B cell (primary cell): ENCODE data around the gene LTO1. TPM values are rescaled to one million over a fixed set of nuclear protein-coding genes. Genes with fewer than 3 reads are reported as not detected.

Experiments
- ATAC-seq: fragments of 200-7000 bp; cut with Tn5 transposase; one replicate; pipeline ENCODE4 v1.10.0; 2021; ENCODE audit warnings: low read depth, mild to moderate bottlenecking, moderate number of reproducible peaks, moderate library complexity
- CTCF ChIA-PET: fragments of 350-600 bp; sonication (Branson Sonifier 250); formaldehyde crosslinking; loops from one replicate; lab custom pipeline; 2021; ENCODE audit warnings: antibody characterized with exemption, inconsistent platforms; lab: Charles Lee
- POLR2A ChIA-PET: fragments of 350-600 bp; sonication (Branson Sonifier 250); formaldehyde crosslinking; loops from one replicate; lab custom pipeline; 2021; ENCODE audit warnings: antibody characterized with exemption; lab: Charles Lee
- DNase-seq: peaks from one replicate; pipeline ENCODE4 v3.0.0; 2013
- H2AFZ ChIP-seq: 2 replicates; pipeline ENCODE4 v1.6.1; 2012; ENCODE audit warnings: mild to moderate bottlenecking, low read depth, low read length; ENCODE audit not compliant: insufficient read depth, poor library complexity, severe bottlenecking
- H3K27ac ChIP-seq, 2 donors: 1 replicate in 1 of 2; 2 replicates in 1 of 2; pipeline ENCODE4 v1.5.1; 2012 to 2013; ENCODE audit warnings: low read length in 2 of 2, mild to moderate bottlenecking in 2 of 2, moderate library complexity in 1 of 2
- H3K27me3 ChIP-seq, 4 experiments: fragments of 200-600 bp in 1 of 4; sonication (generic) in 1 of 4; replicated peaks in 1 of 4; 1 replicate in 2 of 4; 2 replicates in 2 of 4; pipeline versions ENCODE4 v1.6.1 to v1.7.0; 2013 to 2016; ENCODE audit warnings: low read length in 3 of 4, mild to moderate bottlenecking in 2 of 4, mixed read lengths in 1 of 4, moderate library complexity in 1 of 4; ENCODE audit not compliant: insufficient read depth in 4 of 4, control insufficient read depth in 3 of 4; ENCODE audit errors: control extremely low read depth in 1 of 4
- H3K36me3 ChIP-seq, 2 experiments: replicated peaks in 1 of 2; 1 replicate in 1 of 2; 2 replicates in 1 of 2; pipeline versions ENCODE4 v1.6.1 to v1.7.1; 2013; ENCODE audit warnings: low read length in 1 of 2; ENCODE audit not compliant: insufficient read depth in 2 of 2, control insufficient read depth in 1 of 2; ENCODE audit errors: control extremely low read depth in 1 of 2, extremely low read depth in 1 of 2
- H3K4me1 ChIP-seq, 2 donors: fragments of 200-600 bp in 1 of 2; sonication (generic) in 1 of 2; 1 replicate in 1 of 2; 2 replicates in 1 of 2; pipeline versions ENCODE4 v1.5.1 to v1.6.1; 2013 to 2017; ENCODE audit warnings: low read length in 2 of 2; ENCODE audit not compliant: control insufficient read depth in 2 of 2, insufficient read depth in 2 of 2
- H3K4me2 ChIP-seq: replicated peaks from 2 replicates; pipeline ENCODE3; 2012; ENCODE audit warnings: mild to moderate bottlenecking, low read depth, low read length; ENCODE audit not compliant: poor library complexity, severe bottlenecking
- H3K4me3 ChIP-seq, 5 experiments: fragments of 200-600 bp in 1 of 5; sonication (generic) in 1 of 5; 1 replicate in 3 of 5; 2 replicates in 2 of 5; pipeline versions ENCODE4 v1.5.1 to v1.7.0; 2011 to 2016; ENCODE audit warnings: low read length in 4 of 5, mild to moderate bottlenecking in 4 of 5, low read depth in 2 of 5, control low read depth in 1 of 5, moderate library complexity in 1 of 5; ENCODE audit not compliant: insufficient read depth in 1 of 5; ENCODE audit errors: control extremely low read depth in 1 of 5, extremely low read depth in 1 of 5
- H3K79me2 ChIP-seq: fragments of 200-600 bp; sonication (generic); one replicate; pipeline ENCODE4 v1.6.0; 2016; ENCODE audit warnings: low read length; ENCODE audit not compliant: control insufficient read depth, insufficient read depth
- H3K9ac ChIP-seq: fragments of 200-600 bp; sonication (generic); 2 replicates; pipeline ENCODE4 v1.6.1; 2017; ENCODE audit warnings: mild to moderate bottlenecking, low read length, moderate library complexity
- H3K9me3 ChIP-seq, 3 donors: one replicate each; pipeline versions ENCODE4 v1.6.1 to v1.7.1; 2013; ENCODE audit warnings: low read length in 2 of 3; ENCODE audit not compliant: control insufficient read depth in 2 of 3, insufficient read depth in 1 of 3; ENCODE audit errors: control extremely low read depth in 1 of 3
- H4K20me1 ChIP-seq: 2 replicates; pipeline ENCODE4 v1.6.0; 2012; ENCODE audit warnings: mild to moderate bottlenecking, low read length; ENCODE audit not compliant: insufficient read depth, control insufficient read depth, poor library complexity, severe bottlenecking
- H3K27ac Mint-ChIP-seq: one replicate; pipeline ENCODE4 v1.8.0; 2021; ENCODE audit warnings: mixed read lengths
- H3K27me3 Mint-ChIP-seq: one replicate; pipeline ENCODE4 v1.8.0; 2021; ENCODE audit warnings: mixed read lengths
- H3K4me1 Mint-ChIP-seq: one replicate; pipeline ENCODE4 v1.8.0; 2021; ENCODE audit warnings: mixed read lengths
- H3K4me3 Mint-ChIP-seq: one replicate; pipeline ENCODE4 v1.8.0; 2021; ENCODE audit warnings: mixed read lengths
- H3K9me3 Mint-ChIP-seq: one replicate; pipeline ENCODE4 v1.8.0; 2022; ENCODE audit warnings: mixed read lengths; ENCODE audit not compliant: insufficient read depth
- EZH2 ChIP-seq: IDR thresholded peaks from 2 replicates; pipeline ENCODE4 v1.6.1; 2012; ENCODE audit warnings: borderline replicate concordance, low read depth, mild to moderate bottlenecking, moderate library complexity, low read length; ENCODE audit not compliant: insufficient read depth, poor library complexity, severe bottlenecking
- WGBS: methylation state at CpG from one replicate; pipeline ENCODE4 v1.1.5; 2013; ENCODE audit warnings: missing lambda C conversion rate; ENCODE audit not compliant: insufficient coverage; 5-methylcytosine and 5-hydroxymethylcytosine counted together
- intact Hi-C: fragments of 100-400 bp; cut with micrococcal nuclease; formaldehyde crosslinking; loops from one replicate; pipeline ENCODE4 v1.10.0; 2022
- polyA plus RNA-seq: library from polyadenylated mRNA; depleted of rRNA; stranded (reverse); fragments of >200 nt; gene quantifications from 2 replicates; pipeline ENCODE4 v1.2.3, GENCODE V29; 2012
- total RNA-seq, 2 donors: library from RNA; stranded (reverse); fragments of 120-200 nt in 1 of 2; gene quantifications; 1 replicate in 1 of 2; 2 replicates in 1 of 2; pipeline versions ENCODE4 v1.2.3 to v1.2.4, GENCODE V29; 2013 to 2022
- TF ChIP-seq, protein P1 (sequence below): fragments of 200-600 bp; IDR thresholded peaks from one replicate; pipeline ENCODE4 v1.8.0; 2022; ENCODE audit warnings: antibody characterized with exemption, mild to moderate bottlenecking

Gene LTO1
- total and polyA plus RNA-seq, 2 donors (not counting 1 experiment from before 2014, with no cell fraction given) = 44.4 to 68.8 TPM

DNA sequence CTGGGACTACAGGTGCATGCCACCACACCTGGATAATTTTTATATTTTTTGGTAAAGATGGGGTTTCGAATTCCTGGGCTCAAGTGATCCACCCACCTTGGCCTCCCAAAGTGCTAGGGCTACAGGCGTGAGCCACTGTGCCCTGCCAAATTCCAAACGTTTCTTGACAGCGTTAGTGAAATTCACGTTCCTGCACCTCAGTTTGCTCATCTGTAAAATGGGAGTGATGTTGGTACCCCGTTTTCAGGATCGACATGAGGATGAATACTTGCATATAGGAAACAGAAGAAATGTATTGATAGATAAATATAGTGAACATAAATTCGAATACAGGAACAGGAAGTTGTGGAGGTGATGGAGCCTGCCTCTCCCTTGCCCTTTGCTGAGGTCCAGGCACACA is 10.2 kb upstream of the LTO1 start:
- 51% methylated on average over 8 of the region's 8 CpGs for WGBS
- no peaks in the 10 kb centered on the region for H3K79me2 ChIP-seq
- no peak for ATAC-seq
- H4K20me1 ChIP-seq = no peaks in the 10 kb centered on the region
- peaks cover 7 to 9% of the 10 kb centered on the region in 2 donors for H3K4me1 ChIP-seq
- CTCF ChIA-PET = interaction anchor here (0.6 to 3.6 kb wide), 5 partner anchors 10 to 511 kb away, joined by 3 to 16 read pairs (median 3); partner anchors contain the start of gene LTO1
- H3K9me3 ChIP-seq = no peaks in the 10 kb centered on the region
- H3K4me3 Mint-ChIP-seq = peak overlapping the region; percentile 69
- no peak overlapping the region for H3K9ac ChIP-seq
- no peak overlapping the region for H3K4me3 ChIP-seq
- no peaks in the 10 kb centered on the region for H3K36me3 ChIP-seq
- peak overlapping the region; percentile 74 for H3K4me2 ChIP-seq
- peaks cover 35% of the 10 kb centered on the region for H3K27me3 Mint-ChIP-seq
- peaks cover 0 to 20% (median 6%) of the 10 kb centered on the region in 4 experiments for H3K27me3 ChIP-seq
- intact Hi-C loops = no loop called here
- peak overlapping the region; percentile 52 for H2AFZ ChIP-seq
- POLR2A ChIA-PET = no interaction called here
- H3K4me1 Mint-ChIP-seq = peaks cover 7% of the 10 kb centered on the region
- H3K27ac Mint-ChIP-seq = no peak overlapping the region
- no peak for DNase-seq
- no peak for TF ChIP-seq EZH2
- TF ChIP-seq, protein P1, sequence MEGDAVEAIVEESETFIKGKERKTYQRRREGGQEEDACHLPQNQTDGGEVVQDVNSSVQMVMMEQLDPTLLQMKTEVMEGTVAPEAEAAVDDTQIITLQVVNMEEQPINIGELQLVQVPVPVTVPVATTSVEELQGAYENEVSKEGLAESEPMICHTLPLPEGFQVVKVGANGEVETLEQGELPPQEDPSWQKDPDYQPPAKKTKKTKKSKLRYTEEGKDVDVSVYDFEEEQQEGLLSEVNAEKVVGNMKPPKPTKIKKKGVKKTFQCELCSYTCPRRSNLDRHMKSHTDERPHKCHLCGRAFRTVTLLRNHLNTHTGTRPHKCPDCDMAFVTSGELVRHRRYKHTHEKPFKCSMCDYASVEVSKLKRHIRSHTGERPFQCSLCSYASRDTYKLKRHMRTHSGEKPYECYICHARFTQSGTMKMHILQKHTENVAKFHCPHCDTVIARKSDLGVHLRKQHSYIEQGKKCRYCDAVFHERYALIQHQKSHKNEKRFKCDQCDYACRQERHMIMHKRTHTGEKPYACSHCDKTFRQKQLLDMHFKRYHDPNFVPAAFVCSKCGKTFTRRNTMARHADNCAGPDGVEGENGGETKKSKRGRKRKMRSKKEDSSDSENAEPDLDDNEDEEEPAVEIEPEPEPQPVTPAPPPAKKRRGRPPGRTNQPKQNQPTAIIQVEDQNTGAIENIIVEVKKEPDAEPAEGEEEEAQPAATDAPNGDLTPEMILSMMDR = no peak
- no peak overlapping the region for H3K27ac ChIP-seq
- H3K9me3 Mint-ChIP-seq = no peaks in the 10 kb centered on the region

GRCh38 chr11:69684651-69685050 is 9.5 kb upstream of the LTO1 start:
- CTCF ChIA-PET = interaction anchor here (0.7 to 3.6 kb wide), 8 partner anchors 9 to 1103 kb away, joined by 3 to 16 read pairs (median 4); partner anchors contain the start of gene LTO1
- H3K4me1 Mint-ChIP-seq = peaks cover 7% of the 10 kb centered on the region

More at GRCh38 chr11:69684651-69685050, 9.5 kb upstream of the LTO1 start:
- Histone ChIP-seq H3K27me3 (peaks cover 0 to 19% (median 6%) of the 10 kb centered on the region in 4 experiments), H3K36me3 (no peaks in the 10 kb centered on the region), H3K9ac (no peak overlapping the region), H4K20me1 (no peaks in the 10 kb centered on the region), H2AFZ (no peak overlapping the region), H3K4me3 (no peak overlapping the region), H3K9me3 (no peaks in the 10 kb centered on the region), H3K79me2 (no peaks in the 10 kb centered on the region), H3K27ac (no peak overlapping the region), H3K4me2 (no peak overlapping the region), H3K4me1 (peaks cover 7 to 9% of the 10 kb centered on the region in 2 donors)
- intact Hi-C loops = no loop called here
- no peak for TF ChIP-seq EZH2
- TF ChIP-seq, protein P1 = no peak
- H3K9me3 Mint-ChIP-seq = no peaks in the 10 kb centered on the region
- DNase-seq (no peak), ATAC-seq (no peak)
- peaks cover 30% of the 10 kb centered on the region for H3K27me3 Mint-ChIP-seq
- H3K4me3 Mint-ChIP-seq = no peak overlapping the region
- H3K27ac Mint-ChIP-seq = no peak overlapping the region
- POLR2A ChIA-PET = no interaction called here
- WGBS = 75% methylated on average over 9 of the region's 11 CpGs
